ENCODE data around the gene METTL25B. TPM values are rescaled to one million over a fixed set of nuclear protein-coding genes. Genes with fewer than 3 reads are reported as not detected.

Gene METTL25B
- total and polyA plus RNA-seq, 10 of the 15 experiments (the other 5 are each of a cell fraction or from before 2014, with no cell fraction given), result 5.9 to 25.2 (median 13.5) TPM

- TF ChIP-seq PBX3 (IDR thresholded peaks at IDR 0.05; ENCODE audit: insufficient replicate concordance, low read depth, low read length), result no peak
- TF ChIP-seq POLR2AphosphoS5 (IDR thresholded peaks at IDR 0.05; ENCODE audit: low read length), result no peak
- no peak for TF ChIP-seq BMI1 (IDR thresholded peaks at IDR 0.05; ENCODE audit: borderline replicate concordance)
Observed at GRCh38 chr1:156738407-156738806, 10.1 kb downstream of the METTL25B start (continued).

- SMC1A ChIA-PET (ENCODE audit: uncharacterized antibody, unreplicated experiment), result interaction anchor here (5.0 kb wide), 1 partner anchor 12 kb away, joined by 57 read pairs; the partner anchor contains the start of genes ISG20L2 and METTL25B
- in situ Hi-C loops (cut with MboI), result no loop called here
Observed at GRCh38 chr1:156738916-156739315, 10.6 kb downstream of the METTL25B start.

More at GRCh38 chr1:156738916-156739315, 10.6 kb downstream of the METTL25B start:
- ChIA-PET POLR2A (interaction anchor here (5.4 kb wide), 1 partner anchor 10 kb away, joined by 75 read pairs; the partner anchor contains the start of genes ISG20L2 and METTL25B), CTCF (interaction anchor here (0.9 to 1.3 kb wide), 3 partner anchors 12 to 57 kb away, joined by 3 to 20 read pairs (median 3); partner anchors contain the start of genes ISG20L2, METTL25B and PRCC), RAD21 (ENCODE audit: unreplicated experiment) (interaction anchor here (1.1 to 1.4 kb wide), 2 partner anchors 10 to 28 kb away, joined by 3 to 4 read pairs; partner anchors contain the start of genes ISG20L2, METTL25B and PRCC)
- Histone ChIP-seq H3K4me1 (ENCODE audit: control insufficient read depth, insufficient read depth, low read length) (peaks cover 5% of the 10 kb centered on the region; the same call in 1 of the 2 replicates), H3K27ac (ENCODE audit: control insufficient read depth, insufficient read depth) (no peak overlapping the region), H2AFZ (ENCODE audit: control insufficient read depth, low read depth, low read length) (no peak overlapping the region), H3K27me3 (replicated peaks in 1 of 2; ENCODE audit: control insufficient read depth in 2 of 2, insufficient read depth in 2 of 2, low read length in 1 of 2) (no peaks in the 10 kb centered on the region), H3K36me3 (ENCODE audit: control insufficient read depth in 2 of 2, insufficient read depth in 2 of 2, low read length in 1 of 2) (peaks cover 13 to 26% of the 10 kb centered on the region in 2 experiments), H3K4me2 (ENCODE audit: control insufficient read depth, insufficient read depth) (no peak overlapping the region), H3K9ac (ENCODE audit: control insufficient read depth, insufficient read depth, low read length) (no peak overlapping the region), H4K20me1 (ENCODE audit: control insufficient read depth, insufficient read depth) (no peaks in the 10 kb centered on the region), H3K9me3 (replicated peaks; ENCODE audit: control insufficient read depth, insufficient read depth, low read length) (no peaks in the 10 kb centered on the region), H3K79me2 (ENCODE audit: control insufficient read depth, insufficient read depth, low read length) (peaks cover 17% of the 10 kb centered on the region), H3K4me3 (no peak overlapping the region)
- ATAC-seq, result no peak
- intact Hi-C loops (cut with micrococcal nuclease; ENCODE audit: unreplicated experiment), result no loop called here
- no peak for DNase-seq (ENCODE audit: low read depth, low spot score)
- WGBS (ENCODE audit: insufficient coverage, insufficient replicate concordance, low lambda C conversion rate, missing lambda C conversion rate), result 95% methylated on average over 2 of the region's 2 CpGs
- no peak for FAIRE-seq
- BruUV-seq (replicated peaks), result no TSS peak
- TF ChIP-seq SUZ12 (IDR thresholded peaks at IDR 0.05; ENCODE audit: unreplicated experiment), result no peak
- no peak for TF ChIP-seq POLR2AphosphoS5 (IDR thresholded peaks at IDR 0.05; ENCODE audit: low read length)

Measured in GM12878 (cell line).